ENCODE measurements around the gene CEP112. TPM values are rescaled to one million over a fixed set of nuclear protein-coding genes. Genes with fewer than 3 reads are reported as not detected.

Gene CEP112
- total and polyA plus RNA-seq, 2 of the 13 experiments (the other 11 are each of a cell fraction or from before 2014, with no cell fraction given) = 1.2 to 3.4 TPM

GRCh38 chr17:65953316-65954147, 238.4 kb downstream of the CEP112 start (continued):
- TF ChIP-seq MXD3 (CRISPR knock-in tag; IDR thresholded peaks at IDR 0.05) (no peak), ZBTB40 (IDR thresholded peaks at IDR 0.05) (no peak), ZBTB40 (CRISPR knock-in tag; IDR thresholded peaks at IDR 0.05) (no peak), PAX8 (CRISPR knock-in tag; IDR thresholded peaks at IDR 0.05; ENCODE audit: borderline replicate concordance) (no peak), ZC3H13 (CRISPR knock-in tag; IDR thresholded peaks at IDR 0.05) (no peak), ZNF430 (CRISPR knock-in tag; IDR thresholded peaks at IDR 0.05) (no peak), ZNF460 (CRISPR knock-in tag; IDR thresholded peaks at IDR 0.05; ENCODE audit: borderline replicate concordance) (no peak), REPIN1 (CRISPR knock-in tag; IDR thresholded peaks at IDR 0.05; ENCODE audit: borderline replicate concordance, low read depth) (no peak), ZNF546 (CRISPR knock-in tag; conservative IDR thresholded peaks at IDR 0.05) (no peak), ZNF841 (CRISPR knock-in tag; IDR thresholded peaks at IDR 0.05; ENCODE audit: borderline replicate concordance) (no peak), MATR3 (CRISPR knock-in tag; IDR thresholded peaks at IDR 0.05) (no peak), ZNF331 (CRISPR knock-in tag; IDR thresholded peaks at IDR 0.05) (no peak), SKIL (CRISPR knock-in tag; IDR thresholded peaks at IDR 0.05; ENCODE audit: borderline replicate concordance) (no peak), ZNF567 (CRISPR knock-in tag; IDR thresholded peaks at IDR 0.05; ENCODE audit: borderline replicate concordance) (no peak), EP300 (IDR thresholded peaks at IDR 0.05; ENCODE audit: low read depth in 2 of 2, low read length in 2 of 2) (no peak), EP300 (CRISPR knock-in tag; IDR thresholded peaks at IDR 0.05; ENCODE audit: borderline replicate concordance) (no peak), JDP2 (CRISPR knock-in tag; IDR thresholded peaks at IDR 0.05; ENCODE audit: borderline replicate concordance) (no peak)

All from HepG2 (cell line).